GM18498 (cell line): ENCODE measurements around the gene EYS.
A peak's percentile ranks its signal among the peaks of the same experiment; 100 is the strongest.
"Not testable (repeated sequence)": the region's sequence is repeated elsewhere in the genome, so short reads cannot be mapped to it uniquely, and the experiment has no call there.

Experiments used
- ATAC-seq: cut with Tn5 transposase; IDR thresholded peaks from one replicate; pipeline ENCODE4 v1.9.1; 2021; ENCODE audit warnings: mild to moderate bottlenecking, moderate library complexity; ENCODE audit not compliant: unreplicated experiment

The EYS gene

GRCh38 chr6:63887002-63887751 is 1819.8 kb downstream of the EYS start:
- no peak for ATAC-seq

- no peak for ATAC-seq
Observed at GRCh38 chr6:63886341-63886740, 1820.7 kb downstream of the EYS start.

- peak; percentile 76 for ATAC-seq
Observed at GRCh38 chr6:63883597-63883996, 1823.4 kb downstream of the EYS start.

- ATAC-seq: no peak
Observed at GRCh38 chr6:63882208-63882607, 1824.8 kb downstream of the EYS start.

- ATAC-seq: no peak
Observed at GRCh38 chr6:63881791-63882190, 1825.2 kb downstream of the EYS start.

- ATAC-seq: no peak
Observed at GRCh38 chr6:63872233-63872632, 1834.8 kb downstream of the EYS start.

GRCh38 chr6:63868351-63868750 is 1838.7 kb downstream of the EYS start:
- ATAC-seq: no peak

- ATAC-seq: no peak
Observed at GRCh38 chr6:63864671-63865318, 1842.2 kb downstream of the EYS start.

GRCh38 chr6:63864061-63864460 is 1843.0 kb downstream of the EYS start:
- no peak for ATAC-seq

- ATAC-seq: no peak
Observed at GRCh38 chr6:63862486-63863198, 1844.4 kb downstream of the EYS start.

GRCh38 chr6:63859528-63859927 is 1847.5 kb downstream of the EYS start:
- ATAC-seq: no peak

- no peak for ATAC-seq
Observed at GRCh38 chr6:63858691-63859090, 1848.3 kb downstream of the EYS start.

- ATAC-seq: no peak
Observed at GRCh38 chr6:63856271-63856670, 1850.8 kb downstream of the EYS start.

- ATAC-seq: no peak
Observed at GRCh38 chr6:63844287-63844686, 1862.7 kb downstream of the EYS start.

- ATAC-seq: no peak
Observed at GRCh38 chr6:63839485-63839884, 1867.5 kb downstream of the EYS start.

GRCh38 chr6:63828678-63829077 is 1878.3 kb downstream of the EYS start:
- ATAC-seq: not testable (repeated sequence)

GRCh38 chr6:63824722-63825121 is 1882.3 kb downstream of the EYS start:
- ATAC-seq: no peak

- ATAC-seq: no peak
Observed at GRCh38 chr6:63821442-63821841, 1885.6 kb downstream of the EYS start.

- no peak for ATAC-seq
Observed at GRCh38 chr6:63819831-63820230, 1887.2 kb downstream of the EYS start.

- no peak for ATAC-seq
Observed at GRCh38 chr6:63817492-63818050, 1889.5 kb downstream of the EYS start.

GRCh38 chr6:63816982-63817436 is 1890.0 kb downstream of the EYS start:
- no peak for ATAC-seq
